Muscle layer of colon (tissue), 2 donors: Measurements from ENCODE around the gene ANKRD44.

Experiments used
- H3K27ac ChIP-seq: one replicate; pipeline ENCODE4 v1.7.0; 2013; ENCODE audit warnings: low read depth, mild to moderate bottlenecking, low read length, moderate library complexity
- H3K27me3 ChIP-seq, 2 donors: one replicate each; pipeline ENCODE4 v1.7.0; 2013; ENCODE audit warnings: low read length in 2 of 2, mild to moderate bottlenecking in 2 of 2; ENCODE audit not compliant: insufficient read depth in 2 of 2, control insufficient read depth in 1 of 2
- H3K36me3 ChIP-seq: one replicate; pipeline ENCODE4 v1.7.0; 2013; ENCODE audit warnings: mild to moderate bottlenecking, low read length; ENCODE audit not compliant: insufficient read depth
- H3K4me1 ChIP-seq: one replicate; pipeline ENCODE4 v1.7.0; 2013; ENCODE audit warnings: mild to moderate bottlenecking, low read length; ENCODE audit not compliant: insufficient read depth
- H3K4me3 ChIP-seq, 2 donors: one replicate each; pipeline ENCODE4 v1.7.0; 2013; ENCODE audit warnings: low read length in 2 of 2, low read depth in 1 of 2, mild to moderate bottlenecking in 1 of 2, moderate library complexity in 1 of 2
- H3K9ac ChIP-seq: one replicate; pipeline ENCODE4 v1.7.0; 2013; ENCODE audit warnings: low read length
- H3K9me3 ChIP-seq: one replicate; pipeline ENCODE4 v1.7.0; 2013; ENCODE audit warnings: mild to moderate bottlenecking, low read length
- donor health status: abdominal sarcoma.
- donor health status: Adenocarcinoma of cecum.

Gene ANKRD44

DNA sequence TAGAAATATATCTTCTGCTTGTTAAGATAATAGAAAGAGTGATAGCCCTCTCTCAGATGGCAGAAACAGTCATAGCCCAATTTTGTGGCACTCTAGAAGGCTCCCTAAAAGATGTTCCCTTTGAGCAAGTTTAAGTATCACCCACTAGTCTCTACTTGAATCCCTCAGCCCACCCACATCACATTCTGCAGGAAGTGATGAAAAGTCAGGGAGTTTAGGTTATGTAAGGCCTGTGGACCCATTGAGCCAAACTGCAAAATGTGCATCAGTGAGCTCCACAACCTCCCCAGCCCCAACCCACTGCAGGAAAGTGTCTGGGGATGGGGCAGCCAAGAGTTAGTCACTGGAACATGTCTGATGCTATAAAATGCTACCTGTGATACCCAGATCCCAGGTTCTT lies 25.6 kb downstream of the ANKRD44 start:
- Histone ChIP-seq H3K36me3 (no peaks in the 10 kb centered on the region), H3K4me1 (peaks cover 26% of the 10 kb centered on the region), H3K27me3 (no peaks in the 10 kb centered on the region), H3K9ac (no peak overlapping the region), H3K4me3 (no peak overlapping the region), H3K27ac (no peak overlapping the region), H3K9me3 (no peaks in the 10 kb centered on the region)

DNA sequence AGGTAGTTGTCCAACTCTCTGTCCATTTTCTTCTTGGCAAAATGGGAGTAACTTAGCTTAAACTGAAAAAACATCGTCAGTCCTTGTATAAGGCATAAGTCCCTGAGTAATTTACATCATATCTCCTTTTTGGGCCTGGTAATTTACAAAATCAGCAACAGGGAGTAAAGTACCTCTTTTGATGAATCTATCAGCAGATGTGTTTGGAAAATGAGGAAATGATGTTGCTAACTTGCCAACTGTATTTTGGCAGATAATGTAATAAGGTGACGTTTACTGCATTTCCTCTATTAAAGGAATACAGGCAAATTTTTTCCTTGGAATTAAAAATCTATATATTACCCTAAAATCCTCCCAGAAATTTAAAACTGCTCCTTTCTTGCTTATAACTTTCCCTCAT lies 29.2 kb downstream of the ANKRD44 start:
- Histone ChIP-seq H3K27me3 (no peaks in the 10 kb centered on the region), H3K9me3 (no peaks in the 10 kb centered on the region), H3K36me3 (no peaks in the 10 kb centered on the region), H3K4me3 (no peak overlapping the region), H3K27ac (no peak overlapping the region), H3K4me1 (peaks cover 24% of the 10 kb centered on the region), H3K9ac (no peak overlapping the region)

DNA sequence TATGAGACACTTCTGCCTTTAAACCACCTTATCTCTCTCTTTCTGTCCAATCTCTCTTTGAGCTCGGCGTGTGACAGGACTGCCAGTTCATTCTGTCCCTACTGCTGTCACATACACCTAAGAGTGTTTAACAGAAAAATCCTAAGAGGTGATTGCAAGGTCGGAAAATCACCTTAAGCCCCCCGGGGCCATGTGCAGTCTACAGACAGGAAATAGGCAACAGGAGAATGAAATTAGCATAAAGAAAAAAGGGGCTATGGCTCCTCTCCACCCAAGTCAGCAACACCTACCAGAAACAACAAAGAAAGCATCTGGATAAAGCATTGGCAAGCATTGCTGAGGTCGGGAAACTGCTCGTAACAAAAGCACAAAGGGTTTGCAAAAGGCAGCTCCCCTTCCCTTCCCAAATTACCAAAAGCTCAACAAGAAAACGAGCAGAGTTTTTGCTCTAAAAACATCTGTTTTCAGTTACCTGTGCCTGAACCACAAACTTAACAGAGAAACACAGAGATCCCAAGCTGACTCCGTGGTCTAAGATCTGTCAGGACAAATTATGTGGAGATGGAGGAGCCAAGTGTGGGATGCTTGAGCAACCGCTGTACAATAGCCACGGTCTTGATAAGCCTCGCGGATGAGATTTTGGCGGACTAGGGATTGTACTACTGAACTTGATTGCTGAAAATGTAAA lies 30.4 kb downstream of the ANKRD44 start:
- no peak overlapping the region for H3K9ac ChIP-seq
- no peak overlapping the region for H3K27ac ChIP-seq
- H3K9me3 ChIP-seq = no peaks in the 10 kb centered on the region

DNA sequence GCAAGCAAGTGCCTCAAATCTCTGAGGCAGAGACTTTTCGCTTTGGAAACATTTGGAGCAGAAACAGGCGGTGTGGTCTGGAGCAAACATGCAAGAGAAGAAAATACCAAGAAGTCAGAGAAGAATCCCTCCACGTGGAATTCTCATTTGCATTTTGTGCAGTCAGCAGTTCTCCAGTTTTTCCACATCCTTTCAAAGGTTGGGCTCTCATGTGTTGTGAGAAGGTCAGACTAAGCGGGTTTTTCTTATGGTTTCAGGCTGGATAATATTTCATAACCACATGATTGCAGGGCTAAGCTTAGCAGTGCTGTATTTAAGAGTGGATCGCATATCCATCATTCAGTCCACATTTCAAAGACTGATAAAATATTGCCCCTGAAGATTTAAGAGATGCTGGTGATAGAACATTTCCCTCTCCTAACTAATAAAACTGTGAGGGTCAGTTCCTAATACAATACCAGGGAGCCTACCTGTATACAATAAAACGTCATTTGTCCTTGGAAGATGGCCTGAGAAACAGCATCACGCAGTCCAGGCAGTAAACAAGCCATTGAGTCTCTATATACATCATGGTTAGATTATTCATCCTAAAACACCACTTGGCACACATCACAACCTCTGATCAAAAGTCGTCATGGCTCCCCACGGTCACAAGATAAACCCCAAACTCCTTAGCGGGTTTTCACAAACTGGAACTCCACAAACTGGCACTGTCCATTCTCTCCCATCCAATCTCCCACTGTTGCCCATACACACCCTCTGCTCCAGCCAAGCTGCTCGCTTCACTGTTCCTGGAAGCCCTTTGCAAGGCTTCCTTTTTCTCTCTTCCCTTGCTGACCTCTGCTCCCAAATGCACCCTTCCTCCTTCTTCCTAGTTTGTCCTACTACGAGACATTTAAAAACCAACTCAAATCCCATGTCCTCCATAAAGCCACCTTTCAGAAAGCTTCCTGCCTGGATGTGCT lies 31.5 kb downstream of the ANKRD44 start:
- H3K27me3 ChIP-seq = no peaks in the 10 kb centered on the region
- no peak overlapping the region for H3K9ac ChIP-seq
- H3K27ac ChIP-seq = no peak overlapping the region
- no peaks in the 10 kb centered on the region for H3K9me3 ChIP-seq
- peaks cover 19% of the 10 kb centered on the region for H3K4me1 ChIP-seq
- H3K36me3 ChIP-seq = no peaks in the 10 kb centered on the region
- H3K4me3 ChIP-seq = no peak overlapping the region

More for the DNA sequence above, 30.4 kb downstream of the ANKRD44 start:
- peaks cover 16% of the 10 kb centered on the region for H3K4me1 ChIP-seq
- no peaks in the 10 kb centered on the region for H3K27me3 ChIP-seq
- H3K4me3 ChIP-seq = no peak overlapping the region
- no peaks in the 10 kb centered on the region for H3K36me3 ChIP-seq

DNA sequence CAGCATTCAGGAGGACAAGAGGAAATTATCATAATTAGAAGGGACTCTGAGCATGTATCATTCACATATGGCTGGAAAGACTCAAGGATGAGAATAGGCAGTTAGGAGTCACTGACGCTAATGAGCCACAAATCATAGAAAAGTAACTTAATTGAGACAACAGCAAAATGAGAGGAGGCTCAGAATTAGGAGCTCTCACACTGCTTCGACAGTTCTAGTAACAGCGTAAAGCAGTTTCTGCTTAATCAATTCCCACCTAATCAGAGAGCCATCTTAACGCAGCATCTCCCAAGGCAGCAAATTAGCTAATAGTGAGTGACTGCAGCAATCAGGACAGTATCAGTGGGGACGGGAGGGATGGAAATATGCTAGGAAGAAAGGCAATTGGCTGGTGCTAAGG lies 32.8 kb downstream of the ANKRD44 start:
- Histone ChIP-seq H3K27ac (no peak overlapping the region), H3K36me3 (no peaks in the 10 kb centered on the region), H3K4me1 (peaks cover 28% of the 10 kb centered on the region), H3K9ac (no peak overlapping the region), H3K27me3 (no peaks in the 10 kb centered on the region), H3K9me3 (no peaks in the 10 kb centered on the region), H3K4me3 (no peak overlapping the region)

DNA sequence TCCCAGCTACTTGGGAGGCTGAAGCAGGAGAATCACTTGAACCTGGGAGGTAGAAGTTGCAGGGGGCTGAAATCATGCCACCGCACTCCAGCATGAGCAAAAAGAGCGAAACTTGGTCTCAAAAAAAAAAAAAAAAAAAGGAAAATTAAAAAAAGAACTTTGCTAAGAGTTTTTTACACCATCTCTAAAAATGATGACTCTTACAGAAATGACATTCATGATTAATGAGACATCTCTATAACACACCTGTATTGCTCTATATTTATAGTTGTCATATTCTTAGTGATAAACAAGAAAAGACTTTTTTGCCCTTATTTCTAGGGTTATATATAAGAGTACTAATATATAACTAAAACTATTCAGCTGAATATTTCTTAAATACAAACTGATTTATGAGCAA lies 34.4 kb downstream of the ANKRD44 start:
- H3K27ac ChIP-seq = no peak overlapping the region
- H3K36me3 ChIP-seq = no peaks in the 10 kb centered on the region
- no peaks in the 10 kb centered on the region for H3K27me3 ChIP-seq
- H3K4me1 ChIP-seq = peaks cover 22% of the 10 kb centered on the region
- no peaks in the 10 kb centered on the region for H3K9me3 ChIP-seq
- H3K4me3 ChIP-seq = no peak overlapping the region
- H3K9ac ChIP-seq = no peak overlapping the region

DNA sequence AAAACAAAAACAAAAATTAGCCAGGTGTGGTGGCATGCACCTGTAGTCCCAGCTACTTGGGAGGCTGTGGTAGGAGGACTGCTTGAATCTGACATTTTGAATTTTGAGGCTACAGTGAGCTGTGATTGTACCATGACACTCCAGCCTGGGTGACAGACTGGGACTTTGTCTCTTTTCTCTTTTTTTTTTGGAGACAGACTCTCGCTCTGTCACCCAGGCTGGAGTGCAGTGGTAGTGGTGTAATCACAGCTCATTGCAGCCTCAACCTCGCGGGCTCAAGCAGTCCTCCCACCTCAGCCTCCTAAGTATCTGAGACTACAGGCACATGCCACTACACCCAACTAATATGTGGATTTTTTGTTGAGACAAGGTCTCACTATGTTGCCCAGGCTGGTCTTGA lies 35.6 kb downstream of the ANKRD44 start:
- Histone ChIP-seq H3K4me3 (no peak overlapping the region), H3K9ac (no peak overlapping the region), H3K36me3 (no peaks in the 10 kb centered on the region), H3K27me3 (no peaks in the 10 kb centered on the region), H3K27ac (no peak overlapping the region), H3K4me1 (peaks cover 29% of the 10 kb centered on the region), H3K9me3 (no peaks in the 10 kb centered on the region)

DNA sequence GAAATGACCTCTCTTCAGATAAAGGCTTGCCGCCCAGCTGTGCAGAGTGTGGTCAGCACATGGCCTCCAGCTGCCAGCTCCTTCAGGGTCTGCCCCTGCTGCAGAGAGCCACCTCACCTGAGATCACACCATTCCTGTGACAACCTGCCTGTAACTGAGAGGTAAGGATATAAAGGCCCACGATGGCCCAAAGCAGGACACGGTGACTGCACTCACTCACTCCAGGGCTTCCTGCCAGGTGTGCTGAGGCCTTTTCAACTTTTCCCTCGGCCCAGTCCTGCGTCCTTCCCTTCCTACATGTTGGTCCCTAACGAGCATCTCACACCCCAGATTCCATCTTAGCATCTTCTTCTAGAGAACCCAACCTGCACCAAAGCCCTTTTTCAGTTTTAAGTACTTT lies 36.2 kb downstream of the ANKRD44 start:
- Histone ChIP-seq H3K4me1 (peaks cover 30% of the 10 kb centered on the region), H3K9ac (no peak overlapping the region), H3K36me3 (no peaks in the 10 kb centered on the region), H3K27ac (peak overlapping the region; percentile 44), H3K27me3 (no peaks in the 10 kb centered on the region), H3K4me3 (no peak overlapping the region), H3K9me3 (no peaks in the 10 kb centered on the region)

DNA sequence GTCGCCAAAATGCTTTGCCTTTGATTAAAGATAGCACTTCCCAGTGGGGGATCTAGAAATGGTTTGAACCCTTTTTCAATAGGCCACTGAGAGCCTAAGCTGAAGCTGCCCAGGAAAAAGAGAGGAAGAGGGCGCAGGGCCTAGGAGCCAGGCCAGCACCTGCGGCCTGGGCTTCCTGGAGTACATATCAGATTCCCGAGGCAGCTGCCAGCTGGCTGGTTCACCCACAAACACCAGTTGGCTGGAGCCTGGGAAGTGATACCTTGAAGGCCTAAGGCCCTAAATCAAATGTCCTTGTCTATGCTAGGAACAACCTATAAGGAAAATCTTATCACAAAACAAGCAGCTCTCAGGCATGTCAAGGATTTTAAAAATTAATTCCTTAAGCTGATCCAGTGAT lies 37.1 kb downstream of the ANKRD44 start:
- Histone ChIP-seq H3K9ac (no peak overlapping the region), H3K4me3 (no peak overlapping the region), H3K9me3 (no peaks in the 10 kb centered on the region), H3K27me3 (no peaks in the 10 kb centered on the region), H3K36me3 (no peaks in the 10 kb centered on the region), H3K4me1 (peaks cover 38% of the 10 kb centered on the region), H3K27ac (no peak overlapping the region)

DNA sequence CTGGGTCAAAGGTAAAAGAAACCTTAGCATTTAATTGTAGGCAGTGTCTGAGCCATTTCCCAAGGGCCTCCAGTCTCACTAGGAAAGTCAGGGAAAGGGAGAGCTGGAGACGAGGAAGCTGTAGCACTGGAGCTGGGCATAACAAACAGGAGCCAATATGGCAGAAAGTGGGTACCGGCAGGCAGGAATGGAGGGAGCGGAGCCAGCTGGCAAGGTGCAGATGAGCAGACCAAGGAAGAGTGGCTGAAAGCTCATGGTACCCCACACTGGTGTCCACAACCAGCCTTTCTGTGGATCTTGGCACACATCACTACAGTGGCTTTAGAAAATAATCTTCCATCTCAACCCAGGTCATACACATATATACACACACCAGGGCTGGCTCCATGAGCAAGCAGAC lies 40.0 kb downstream of the ANKRD44 start:
- Histone ChIP-seq H3K4me1 (peaks cover 56% of the 10 kb centered on the region), H3K36me3 (no peaks in the 10 kb centered on the region), H3K27me3 (no peaks in the 10 kb centered on the region), H3K9me3 (no peaks in the 10 kb centered on the region), H3K27ac (no peak overlapping the region), H3K9ac (no peak overlapping the region), H3K4me3 (no peak overlapping the region)

DNA sequence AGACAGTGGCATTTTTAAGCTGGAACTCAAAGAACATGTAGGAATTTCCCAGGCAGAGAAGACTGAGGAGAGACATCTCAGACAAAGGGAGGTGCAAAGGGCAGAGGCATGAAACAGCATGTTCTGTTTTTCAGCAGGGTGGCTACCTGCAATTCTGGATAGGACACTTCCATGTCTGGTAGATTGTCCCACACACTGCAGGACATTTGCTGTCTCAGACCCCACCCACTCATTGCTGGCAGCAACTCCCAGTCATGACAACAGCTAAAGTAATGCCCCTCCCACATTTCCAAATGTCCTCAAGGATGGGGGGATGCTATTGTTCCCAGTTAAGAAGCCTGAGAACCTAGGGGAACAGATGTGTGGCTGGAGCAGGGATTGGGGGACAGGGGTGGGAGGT lies 40.8 kb downstream of the ANKRD44 start:
- peaks cover 64% of the 10 kb centered on the region for H3K4me1 ChIP-seq
- H3K27ac ChIP-seq = no peak overlapping the region
- no peak overlapping the region for H3K4me3 ChIP-seq
- H3K9ac ChIP-seq = no peak overlapping the region
- no peaks in the 10 kb centered on the region for H3K9me3 ChIP-seq
- no peaks in the 10 kb centered on the region for H3K27me3 ChIP-seq
- no peaks in the 10 kb centered on the region for H3K36me3 ChIP-seq
